Osteocyte (in vitro differentiated cells): ENCODE data around the gene KIRREL2. TPM values are rescaled to one million over a fixed set of nuclear protein-coding genes. Genes with fewer than 3 reads are reported as not detected.
A peak's percentile ranks its signal among the peaks of the same experiment; 100 is the strongest.

ENCODE experiments used
- DNase-seq: peaks from one replicate; pipeline ENCODE4 v3.0.0; 2021; ENCODE audit warnings: mixed read lengths; ENCODE audit not compliant: unreplicated experiment; ENCODE audit errors: extremely low spot score
- H3K27ac Mint-ChIP-seq: one replicate; pipeline ENCODE4 v1.8.0; 2021; ENCODE audit warnings: mild to moderate bottlenecking, mixed read lengths; ENCODE audit not compliant: unreplicated experiment
- H3K27me3 Mint-ChIP-seq: one replicate; pipeline ENCODE4 v1.8.0; 2021; ENCODE audit warnings: mixed read lengths; ENCODE audit not compliant: unreplicated experiment
- H3K36me3 Mint-ChIP-seq: one replicate; pipeline ENCODE4 v1.8.0; 2021; ENCODE audit warnings: mixed read lengths; ENCODE audit not compliant: unreplicated experiment
- H3K4me1 Mint-ChIP-seq: one replicate; pipeline ENCODE4 v1.8.0; 2021; ENCODE audit warnings: mixed read lengths; ENCODE audit not compliant: unreplicated experiment
- H3K4me3 Mint-ChIP-seq: one replicate; pipeline ENCODE4 v1.8.0; 2021; ENCODE audit warnings: mild to moderate bottlenecking, moderate library complexity, mixed read lengths; ENCODE audit not compliant: unreplicated experiment
- H3K9me3 Mint-ChIP-seq: one replicate; pipeline ENCODE4 v1.8.0; 2021; ENCODE audit warnings: mixed read lengths; ENCODE audit not compliant: unreplicated experiment
- total RNA-seq: library from RNA; stranded (reverse); gene quantifications from 2 replicates; pipeline ENCODE4 v1.2.1, GENCODE V29; 2021
- TF ChIP-seq, protein P1 (sequence below): fragments of 200-600 bp; sonication (generic); IDR thresholded peaks from 2 replicates; pipeline ENCODE4 v1.5.0; 2021; ENCODE audit warnings: antibody characterized with exemption, mild to moderate bottlenecking, moderate library complexity

KIRREL2 gene
- total RNA-seq, 1 donor from 2014 or later: not detected

DNA sequence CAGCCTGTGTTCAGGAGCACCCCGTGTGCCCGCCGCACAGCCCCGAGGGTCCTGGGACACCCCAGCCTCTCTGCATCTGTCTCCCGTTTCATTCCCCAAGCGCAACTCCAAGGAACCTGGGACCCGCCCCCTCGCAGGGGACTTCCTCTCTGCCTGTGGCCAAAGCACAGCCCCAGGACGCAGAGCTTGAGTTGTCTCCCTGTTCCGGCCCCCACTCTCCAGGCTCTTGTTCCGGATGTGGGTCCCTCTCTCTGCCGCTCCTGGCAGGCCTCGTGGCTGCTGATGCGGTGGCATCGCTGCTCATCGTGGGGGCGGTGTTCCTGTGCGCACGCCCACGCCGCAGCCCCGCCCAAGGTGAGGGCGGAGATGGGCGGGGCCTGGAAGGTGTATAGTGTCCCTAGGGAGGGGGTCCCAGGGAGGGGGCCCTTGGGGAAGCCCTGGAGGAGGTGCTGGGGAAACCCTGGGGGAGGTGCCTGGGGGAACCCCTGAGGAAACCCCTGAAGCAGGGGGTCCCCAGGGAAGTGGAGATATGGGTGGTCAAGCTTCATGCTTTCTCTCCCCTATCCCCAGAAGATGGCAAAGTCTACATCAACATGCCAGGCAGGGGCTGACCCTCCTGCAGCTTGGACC is 47.0 kb downstream of the KIRREL2 start:
- no peaks in the 10 kb centered on the region for H3K27me3 Mint-ChIP-seq
- H3K27ac Mint-ChIP-seq: no peak overlapping the region
- no peaks in the 10 kb centered on the region for H3K9me3 Mint-ChIP-seq
- no peak for DNase-seq
- no peaks in the 10 kb centered on the region for H3K36me3 Mint-ChIP-seq
- peaks cover 29% of the 10 kb centered on the region for H3K4me1 Mint-ChIP-seq
- peak overlapping the region; percentile 59 for H3K4me3 Mint-ChIP-seq
- TF ChIP-seq, protein P1, sequence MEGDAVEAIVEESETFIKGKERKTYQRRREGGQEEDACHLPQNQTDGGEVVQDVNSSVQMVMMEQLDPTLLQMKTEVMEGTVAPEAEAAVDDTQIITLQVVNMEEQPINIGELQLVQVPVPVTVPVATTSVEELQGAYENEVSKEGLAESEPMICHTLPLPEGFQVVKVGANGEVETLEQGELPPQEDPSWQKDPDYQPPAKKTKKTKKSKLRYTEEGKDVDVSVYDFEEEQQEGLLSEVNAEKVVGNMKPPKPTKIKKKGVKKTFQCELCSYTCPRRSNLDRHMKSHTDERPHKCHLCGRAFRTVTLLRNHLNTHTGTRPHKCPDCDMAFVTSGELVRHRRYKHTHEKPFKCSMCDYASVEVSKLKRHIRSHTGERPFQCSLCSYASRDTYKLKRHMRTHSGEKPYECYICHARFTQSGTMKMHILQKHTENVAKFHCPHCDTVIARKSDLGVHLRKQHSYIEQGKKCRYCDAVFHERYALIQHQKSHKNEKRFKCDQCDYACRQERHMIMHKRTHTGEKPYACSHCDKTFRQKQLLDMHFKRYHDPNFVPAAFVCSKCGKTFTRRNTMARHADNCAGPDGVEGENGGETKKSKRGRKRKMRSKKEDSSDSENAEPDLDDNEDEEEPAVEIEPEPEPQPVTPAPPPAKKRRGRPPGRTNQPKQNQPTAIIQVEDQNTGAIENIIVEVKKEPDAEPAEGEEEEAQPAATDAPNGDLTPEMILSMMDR: no peak

DNA sequence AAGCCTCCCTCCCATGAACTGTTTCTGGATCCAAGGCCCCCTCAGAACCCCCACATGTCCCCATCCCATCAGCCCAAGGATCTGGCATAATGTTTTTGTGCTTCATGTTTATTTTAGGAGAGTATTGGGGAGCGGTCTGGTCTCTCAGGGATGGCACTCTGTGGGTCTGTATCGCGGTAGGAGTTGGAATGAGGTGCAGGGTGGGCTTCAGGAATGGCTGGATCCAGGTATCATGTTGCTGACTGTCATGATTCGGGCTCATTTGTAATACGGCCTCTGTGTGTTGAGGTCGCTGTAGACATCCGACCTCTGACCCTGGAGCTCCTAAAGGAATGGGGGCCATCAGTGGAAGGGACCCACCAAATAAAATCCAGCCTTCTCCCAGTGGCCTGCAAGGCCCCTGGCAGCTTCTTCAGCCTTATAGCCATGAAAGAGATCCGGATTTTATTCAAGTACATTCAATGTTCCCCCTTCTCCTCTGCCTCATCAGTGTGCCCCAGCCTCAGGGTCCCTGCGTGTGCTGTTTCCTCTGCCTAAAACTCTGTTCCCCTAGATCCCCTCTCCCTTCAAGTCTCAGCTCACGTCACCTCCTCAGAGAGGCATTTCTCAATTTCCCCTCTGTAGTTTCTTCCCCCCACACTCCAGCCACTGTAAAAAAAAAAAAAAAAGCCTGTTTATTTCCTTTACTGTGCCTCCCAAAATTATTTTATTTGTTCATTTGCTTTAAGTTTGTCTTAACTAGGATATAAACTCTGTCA is 47.8 kb downstream of the KIRREL2 start:
- Mint-ChIP-seq H3K9me3 (no peaks in the 10 kb centered on the region), H3K27ac (no peak overlapping the region), H3K4me3 (no peak overlapping the region), H3K27me3 (no peaks in the 10 kb centered on the region), H3K4me1 (peaks cover 24% of the 10 kb centered on the region), H3K36me3 (no peaks in the 10 kb centered on the region)
- TF ChIP-seq, protein P1: no peak
- no peak for DNase-seq

DNA sequence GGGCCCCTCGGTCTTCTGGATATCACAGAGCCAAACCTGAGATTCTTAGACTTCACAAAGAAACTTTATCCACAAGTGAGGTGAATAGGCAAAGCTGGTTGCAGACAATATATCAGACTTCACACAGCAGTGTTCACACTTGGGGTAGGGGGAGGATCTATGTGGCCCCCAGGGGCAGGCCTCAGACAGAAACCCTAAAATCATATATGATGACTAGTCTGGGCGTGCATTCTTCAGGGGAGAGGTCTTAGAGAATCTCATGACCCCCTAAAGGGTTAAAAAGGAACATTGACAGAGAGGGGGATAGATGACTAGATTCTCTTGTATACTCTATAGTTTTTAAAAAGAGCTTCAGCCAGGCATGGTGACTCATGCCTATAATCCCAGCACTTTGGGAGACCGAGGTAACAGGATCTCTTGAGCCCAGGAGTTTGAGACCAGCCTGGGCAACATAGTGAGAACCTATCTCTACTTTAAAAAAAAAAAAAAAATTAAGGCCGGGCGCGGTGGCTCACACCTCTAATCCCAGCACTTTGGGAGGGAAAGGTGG is 48.5 kb downstream of the KIRREL2 start:
- no peak for DNase-seq
- Mint-ChIP-seq H3K36me3 (no peaks in the 10 kb centered on the region), H3K4me1 (peaks cover 23% of the 10 kb centered on the region), H3K27ac (no peak overlapping the region), H3K9me3 (no peaks in the 10 kb centered on the region), H3K4me3 (no peak overlapping the region), H3K27me3 (no peaks in the 10 kb centered on the region)
- TF ChIP-seq, protein P1: no peak

DNA sequence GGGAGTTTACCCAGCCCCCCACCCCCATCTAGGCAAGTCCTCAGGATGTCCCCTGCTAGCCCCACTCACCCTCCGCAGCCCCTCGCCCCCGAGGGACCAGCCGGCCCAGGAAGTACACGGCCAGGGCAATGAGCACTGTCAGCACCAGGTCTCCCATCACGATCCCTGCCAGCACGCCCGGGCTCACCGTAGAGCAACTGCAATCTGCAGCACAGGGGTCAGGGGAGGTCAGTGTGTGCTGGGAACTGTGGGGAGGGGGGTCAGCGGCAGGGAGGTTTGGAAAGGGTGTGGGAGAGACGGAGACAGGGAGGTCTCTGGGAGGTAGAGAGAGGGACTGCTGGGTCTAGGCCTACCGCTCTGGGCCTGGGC is 50.6 kb downstream of the KIRREL2 start:
- no peaks in the 10 kb centered on the region for H3K36me3 Mint-ChIP-seq
- TF ChIP-seq, protein P1: no peak
- H3K27ac Mint-ChIP-seq: no peak overlapping the region
- no peaks in the 10 kb centered on the region for H3K9me3 Mint-ChIP-seq
- H3K4me1 Mint-ChIP-seq: peaks cover 10% of the 10 kb centered on the region
- H3K4me3 Mint-ChIP-seq: no peak overlapping the region
- DNase-seq: no peak
- no peaks in the 10 kb centered on the region for H3K27me3 Mint-ChIP-seq

DNA sequence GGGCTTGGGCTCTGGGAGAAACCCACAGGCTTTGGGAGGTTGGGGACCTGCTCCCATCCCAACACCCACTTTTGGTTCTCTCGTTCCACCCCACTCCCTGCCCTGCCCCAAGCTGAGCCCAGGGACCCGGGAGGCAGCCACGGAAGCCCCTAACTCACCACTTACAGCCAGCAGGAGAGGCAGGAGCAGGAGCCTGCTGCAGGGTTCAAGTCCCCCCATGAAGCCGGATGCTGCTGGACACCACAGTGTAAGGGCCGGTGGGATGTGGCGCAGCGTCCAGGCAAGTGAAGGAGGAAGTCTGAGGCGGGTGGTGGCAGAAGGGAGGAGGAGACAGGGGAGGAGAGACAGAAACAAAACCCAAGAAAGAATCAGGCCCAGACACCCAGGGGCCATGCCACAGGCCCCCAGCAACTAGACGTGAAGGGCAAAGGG is 51.3 kb downstream of the KIRREL2 start, which contains the start of gene TYROBP:
Gene TYROBP, minus strand, starts transcription at position 286 of the 432 bp plus-strand sequence. Its CDS starts 67 bp downstream, at position 219.
- no peak for DNase-seq
- TF ChIP-seq, protein P1: no peak
- H3K36me3 Mint-ChIP-seq: no peaks in the 10 kb centered on the region
- H3K9me3 Mint-ChIP-seq: no peaks in the 10 kb centered on the region
- H3K4me3 Mint-ChIP-seq: no peak within 1 kb of the TSS
- no peak within 1 kb of the TSS for H3K27ac Mint-ChIP-seq
- H3K27me3 Mint-ChIP-seq: no peaks in the 10 kb centered on the region
- peaks cover 10% of the 10 kb centered on the region for H3K4me1 Mint-ChIP-seq
